Esophagus squamous epithelium (tissue), 5 donors: ENCODE data around the gene IKBKE. TPM values are rescaled to one million over a fixed set of nuclear protein-coding genes. Genes with fewer than 3 reads are reported as not detected.
A peak's percentile ranks its signal among the peaks of the same experiment; 100 is the strongest.

Experiments
- DNase-seq: peaks from one replicate; lab custom pipeline; 2025; lab: John Stamatoyannopoulos, UW
- H3K27ac ChIP-seq, 4 donors: fragments of 200-600 bp; sonication (generic); one replicate each; pipeline ENCODE4 v1.5.1; 2016 to 2019; ENCODE audit warnings: mild to moderate bottlenecking in 1 of 4
- H3K27me3 ChIP-seq, 4 donors: fragments of 200-600 bp; sonication (generic); 1 replicate in 3 of 4; 2 replicates in 1 of 4; pipeline versions ENCODE4 v1.5.1 to v1.6.0; 2017 to 2021; ENCODE audit warnings: antibody characterized with exemption in 1 of 4
- H3K36me3 ChIP-seq, 3 donors: fragments of 200-600 bp; sonication (generic); one replicate each; pipeline ENCODE4 v1.5.1; 2016 to 2019
- H3K4me1 ChIP-seq, 3 donors: fragments of 200-600 bp; sonication (generic); one replicate each; pipeline ENCODE4 v1.5.1; 2017 to 2019
- H3K4me3 ChIP-seq, 4 donors: fragments of 200-600 bp; sonication (generic); 1 replicate in 3 of 4; 2 replicates in 1 of 4; pipeline ENCODE4 v1.5.1; 2016 to 2019; ENCODE audit warnings: mild to moderate bottlenecking in 2 of 4, moderate library complexity in 1 of 4
- H3K9me3 ChIP-seq, 3 donors: fragments of 200-600 bp; sonication (generic); one replicate each; pipeline ENCODE4 v1.5.1; 2016 to 2019
- CTCF ChIP-seq, 6 experiments: fragments of 450-650 bp in 4 of 6; fragments of 200-600 bp in 2 of 6; sonication (generic) in 2 of 6; IDR thresholded peaks; one replicate each; pipeline ENCODE4 v1.5.1; 2016 to 2019; ENCODE audit warnings: antibody characterized with exemption in 6 of 6, mild to moderate bottlenecking in 4 of 6, moderate library complexity in 4 of 6
- POLR2A ChIP-seq, 4 donors: fragments of 450-650 bp; IDR thresholded peaks; one replicate each; pipeline ENCODE4 v1.6.1; 2017; ENCODE audit warnings: antibody characterized with exemption in 4 of 4, mild to moderate bottlenecking in 4 of 4, moderate library complexity in 3 of 4
- WGBS, 2 donors: methylation state at CpG; one replicate each; pipeline ENCODE4 v1.1.5; 2018; 5-methylcytosine and 5-hydroxymethylcytosine counted together
- intact Hi-C: fragments of 100-400 bp; cut with DNase I; formaldehyde crosslinking; loops from one replicate; pipeline ENCODE4 v1.15.0; 2022
- total RNA-seq, 4 donors: library from RNA; depleted of rRNA; stranded (reverse); fragments of >200 nt; gene quantifications; one replicate each; pipeline ENCODE4 v1.1.0, GENCODE V29; 2016
- donor health status: DM: yes; HTN: yes; CAD: no.

The IKBKE gene
- total RNA-seq, 4 donors from 2014 or later, result 12.6 to 23.7 (median 18.1) TPM

GRCh38 chr1:206477110-206477509, 6.8 kb downstream of the IKBKE start:
- TF ChIP-seq POLR2A (IDR thresholded peaks at IDR 0.05) (no peak), CTCF (IDR thresholded peaks at IDR 0.05) (no peak)
- Histone ChIP-seq H3K4me3 (no peak overlapping the region), H3K27me3 (no peaks in the 10 kb centered on the region), H3K36me3 (peaks cover 17 to 87% (median 18%) of the 10 kb centered on the region in 3 donors), H3K4me1 (peaks cover 0 to 62% (median 20%) of the 10 kb centered on the region in 3 donors), H3K9me3 (no peaks in the 10 kb centered on the region), H3K27ac (peak overlapping the region in 2 of 4 donors; percentile 34 to 46)
- intact Hi-C loops, result no loop called here
- DNase-seq, result no peak
- 90 to 100% methylated on average over 2 of the region's 5 CpGs for WGBS, 2 donors

GRCh38 chr1:206477581-206478380, 7.5 kb downstream of the IKBKE start:
- H3K9me3 ChIP-seq, result no peaks in the 10 kb centered on the region
- 81 to 83% methylated on average over 5 to 7 of the region's 21 CpGs for WGBS, 2 donors
- H3K27me3 ChIP-seq, result no peaks in the 10 kb centered on the region
- H3K4me3 ChIP-seq, result no peak overlapping the region
- H3K27ac ChIP-seq, result peak overlapping the region in 2 of 4 donors; percentile 34 to 46
- TF ChIP-seq CTCF (IDR thresholded peaks at IDR 0.05), result no peak
- TF ChIP-seq POLR2A (IDR thresholded peaks at IDR 0.05), result no peak
- peaks cover 17 to 84% (median 18%) of the 10 kb centered on the region in 3 donors for H3K36me3 ChIP-seq
- DNase-seq, result no peak
- peaks cover 0 to 62% (median 23%) of the 10 kb centered on the region in 3 donors for H3K4me1 ChIP-seq
- intact Hi-C loops, result no loop called here

DNA sequence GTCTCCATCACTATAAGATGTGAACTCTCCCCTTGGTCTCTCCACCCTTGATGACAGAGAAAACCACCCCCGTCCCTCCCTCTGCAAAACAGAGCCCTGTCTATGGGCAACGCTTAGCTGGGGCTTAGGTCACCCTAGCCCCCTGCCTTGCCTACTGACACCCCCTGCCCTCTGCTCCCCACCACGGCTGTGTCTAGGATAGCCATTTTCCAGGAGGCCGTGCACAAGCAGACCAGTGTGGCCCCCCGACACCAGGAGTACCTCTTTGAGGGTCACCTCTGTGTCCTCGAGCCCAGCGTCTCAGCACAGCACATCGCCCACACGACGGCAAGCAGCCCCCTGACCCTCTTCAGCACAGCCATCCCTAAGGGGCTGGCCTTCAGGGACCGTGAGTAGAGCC, 8.5 kb downstream of the IKBKE start:
- no peak for DNase-seq
- TF ChIP-seq POLR2A (IDR thresholded peaks at IDR 0.05) (no peak), CTCF (IDR thresholded peaks at IDR 0.05) (no peak)
- Histone ChIP-seq H3K4me3 (no peak overlapping the region), H3K27ac (peak overlapping the region in 1 of 4 donors; percentile 46), H3K9me3 (no peaks in the 10 kb centered on the region), H3K27me3 (no peaks in the 10 kb centered on the region), H3K4me1 (peaks cover 0 to 62% (median 23%) of the 10 kb centered on the region in 3 donors), H3K36me3 (peaks cover 17 to 81% (median 18%) of the 10 kb centered on the region in 3 donors)
- intact Hi-C loops, result no loop called here
- WGBS, 2 donors, result 89 to 93% methylated on average over 5 to 11 of the region's 11 CpGs

- TF ChIP-seq CTCF (IDR thresholded peaks at IDR 0.05) (peak; percentile 50 to 85 (median 79)), POLR2A (IDR thresholded peaks at IDR 0.05) (no peak)
- no peaks in the 10 kb centered on the region for H3K9me3 ChIP-seq
- H3K4me3 ChIP-seq, result no peak overlapping the region
- WGBS, 2 donors, result 53 to 64% methylated on average over 3 to 10 of the region's 14 CpGs
- H3K4me1 ChIP-seq, result peaks cover 0 to 62% (median 23%) of the 10 kb centered on the region in 3 donors
- no peaks in the 10 kb centered on the region for H3K27me3 ChIP-seq
- H3K27ac ChIP-seq, result no peak overlapping the region
- peaks cover 17 to 81% (median 18%) of the 10 kb centered on the region in 3 donors for H3K36me3 ChIP-seq
- intact Hi-C loops, result loop anchor here (10.0 kb wide), 1 partner anchor 185 kb away; no protein-coding TSS in a partner anchor
- no peak for DNase-seq
Measured at GRCh38 chr1:206479183-206480125, 9.2 kb downstream of the IKBKE start.
